ENCODE data around the gene MLN. TPM values are rescaled to one million over a fixed set of nuclear protein-coding genes. Genes with fewer than 3 reads are reported as not detected.

MLN gene
- total and polyA plus RNA-seq, 8 donors = not detected

DNA sequence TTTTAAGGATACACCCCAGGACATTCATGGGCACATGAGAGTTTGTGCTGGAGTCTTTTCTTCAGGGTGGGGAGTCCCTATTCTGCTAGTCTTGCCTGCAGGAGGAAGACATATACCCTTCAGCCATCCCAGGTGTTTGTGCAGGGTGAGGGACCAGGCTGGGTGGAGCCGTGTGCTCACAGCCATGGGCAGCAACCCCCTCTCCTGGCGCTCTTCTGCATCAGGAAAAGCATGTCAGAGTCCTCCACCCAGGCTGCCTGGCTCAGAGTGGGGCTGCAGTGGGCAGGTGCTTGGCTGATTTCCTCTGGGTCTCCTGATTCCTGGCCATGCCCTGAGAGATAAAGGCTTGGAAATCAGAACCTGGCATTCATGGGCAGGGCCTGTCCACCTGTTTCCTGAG lies 22.7 kb upstream of the MLN start:
- peaks cover 0 to 25% (median 8%) of the 10 kb centered on the region in 4 donors for H3K4me1 ChIP-seq
- no peaks in the 10 kb centered on the region for H3K9me3 ChIP-seq
- no peak for TF ChIP-seq EP300 (IDR thresholded peaks at IDR 0.05)
- peak in 1 of 7 experiments; percentile 8 for TF ChIP-seq CTCF (IDR thresholded peaks at IDR 0.05)
- WGBS, 5 donors = 17 to 40% (median 30%) methylated on average over 1 to 2 of the region's 2 CpGs; no CpG with 5 or more reads in 1 of the 5 donors
- no peak overlapping the region for H3K27ac ChIP-seq
- peaks cover 0 to 13% (median 0%) of the 10 kb centered on the region in 3 donors for H3K27me3 ChIP-seq
- H3K36me3 ChIP-seq = no peaks in the 10 kb centered on the region
- intact Hi-C loops (cut with DNase I; ENCODE audit: low total_unique reads) = no loop called here
- H3K4me3 ChIP-seq = no peak overlapping the region
- DNase-seq = peak in 1 of 2 donors; percentile 36

DNA sequence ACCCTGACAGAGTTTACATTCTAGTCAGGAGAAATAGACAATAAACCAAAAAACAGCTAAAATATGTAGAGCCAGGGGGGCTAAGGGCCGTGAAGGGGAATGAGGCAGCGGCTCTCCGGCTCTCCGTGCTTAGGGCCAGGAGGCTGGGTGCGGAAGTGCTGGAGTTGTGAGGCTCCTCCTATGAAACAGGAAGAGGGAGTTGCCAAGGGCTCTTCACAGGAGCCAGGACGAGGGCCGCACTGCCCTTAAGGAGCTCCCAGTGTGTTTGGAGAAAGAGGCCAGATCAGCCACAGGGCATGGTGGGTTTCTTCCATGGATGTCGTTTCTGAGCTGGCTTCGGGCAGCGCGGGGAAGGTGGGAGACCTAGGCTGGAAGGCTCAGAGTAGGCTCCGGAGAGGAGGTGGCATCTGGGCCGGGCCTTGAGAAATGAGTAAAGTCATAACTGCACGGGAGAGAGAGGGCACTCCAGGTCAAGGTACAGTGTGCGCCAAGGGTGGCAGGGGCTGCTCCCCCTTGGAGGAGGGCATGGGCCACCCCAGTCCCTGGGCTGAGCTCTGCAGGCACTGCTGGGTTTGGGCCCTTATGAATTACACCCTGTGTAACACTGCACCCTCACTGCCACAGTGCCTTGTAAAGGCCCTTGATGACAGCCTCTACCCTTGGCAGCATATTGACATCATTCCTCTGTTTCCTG lies 20.8 kb upstream of the MLN start:
- 53 to 65% (median 59%) methylated on average over 15 of the region's 15 CpGs for WGBS, 5 donors
- Histone ChIP-seq H3K27ac (peak overlapping the region in 1 of 5 donors; percentile 3), H3K9me3 (no peaks in the 10 kb centered on the region), H3K4me3 (no peak overlapping the region), H3K36me3 (no peaks in the 10 kb centered on the region), H3K4me1 (peaks cover 0 to 25% (median 8%) of the 10 kb centered on the region in 4 donors), H3K27me3 (peaks cover 0 to 4% (median 0%) of the 10 kb centered on the region in 3 donors)
- TF ChIP-seq POLR2AphosphoS5 (IDR thresholded peaks at IDR 0.05) (no peak), POLR2A (IDR thresholded peaks at IDR 0.05) (no peak), CTCF (IDR thresholded peaks at IDR 0.05) (no peak), EP300 (IDR thresholded peaks at IDR 0.05) (no peak)
- intact Hi-C loops (cut with DNase I; ENCODE audit: low total_unique reads) = no loop called here
- DNase-seq = peak; percentile 32 to 63

GRCh38 chr6:33823806-33824205 lies 20.0 kb upstream of the MLN start:
- Histone ChIP-seq H3K4me3 (no peak overlapping the region), H3K27me3 (peaks cover 0 to 4% (median 0%) of the 10 kb centered on the region in 3 donors), H3K9me3 (no peaks in the 10 kb centered on the region), H3K27ac (no peak overlapping the region), H3K4me1 (peaks cover 0 to 19% (median 5%) of the 10 kb centered on the region in 4 donors), H3K36me3 (no peaks in the 10 kb centered on the region)
- intact Hi-C loops (cut with DNase I; ENCODE audit: low total_unique reads) = no loop called here
- 51 to 94% (median 92%) methylated on average over 2 of the region's 2 CpGs for WGBS, 5 donors
- TF ChIP-seq EP300 (IDR thresholded peaks at IDR 0.05) (no peak), POLR2A (IDR thresholded peaks at IDR 0.05) (no peak), CTCF (IDR thresholded peaks at IDR 0.05) (no peak), POLR2AphosphoS5 (IDR thresholded peaks at IDR 0.05) (no peak)
- DNase-seq = no peak

- intact Hi-C loops (cut with DNase I; ENCODE audit: low total_unique reads) = no loop called here
- no peaks in the 10 kb centered on the region for H3K36me3 ChIP-seq
- DNase-seq = peak in 1 of 2 donors; percentile 34
- TF ChIP-seq CTCF (IDR thresholded peaks at IDR 0.05) = no peak
- no peak for TF ChIP-seq POLR2A (IDR thresholded peaks at IDR 0.05)
- TF ChIP-seq POLR2AphosphoS5 (IDR thresholded peaks at IDR 0.05) = no peak
- TF ChIP-seq EP300 (IDR thresholded peaks at IDR 0.05) = no peak
- no peak overlapping the region for H3K4me3 ChIP-seq
- no peaks in the 10 kb centered on the region for H3K9me3 ChIP-seq
- no peak overlapping the region for H3K27ac ChIP-seq
- WGBS, 5 donors = 49 to 59% (median 54%) methylated on average over 10 of the region's 10 CpGs
- peaks cover 0 to 12% (median 5%) of the 10 kb centered on the region in 4 donors for H3K4me1 ChIP-seq
- H3K27me3 ChIP-seq = peaks cover 0 to 4% (median 0%) of the 10 kb centered on the region in 3 donors
These were observed 19.0 kb upstream of the MLN start for GRCh38 chr6:33822575-33823395.
